ENCODE data around the gene DENND5B. TPM values are rescaled to one million over a fixed set of nuclear protein-coding genes. Genes with fewer than 3 reads are reported as not detected.

DENND5B gene
- total and polyA plus RNA-seq, 10 of the 15 experiments (the other 5 are each of a cell fraction or from before 2014, with no cell fraction given), result 0.39 to 32.5 (median 20.6) TPM

- TF ChIP-seq ZNF207 (IDR thresholded peaks at IDR 0.05; ENCODE audit: borderline replicate concordance), result no peak
- no peak for TF ChIP-seq RAD51 (IDR thresholded peaks at IDR 0.05)
- no peak for TF ChIP-seq ZBTB40 (IDR thresholded peaks at IDR 0.05; ENCODE audit: borderline replicate concordance)
- TF ChIP-seq TBL1XR1 (IDR thresholded peaks at IDR 0.05; ENCODE audit: low read depth, low read length), result no peak
Measured at GRCh38 chr12:31444736-31445135, 146.2 kb downstream of the DENND5B start (continued).

GRCh38 chr12:31440586-31440985 lies 150.3 kb downstream of the DENND5B start:
- ChIA-PET RAD21 (ENCODE audit: unreplicated experiment) (no interaction called here), POLR2A (no interaction called here), SMC1A (ENCODE audit: uncharacterized antibody, unreplicated experiment) (interaction anchor here (1.4 kb wide), 1 partner anchor 16 kb away, joined by 3 read pairs; no protein-coding TSS in a partner anchor), CTCF (no interaction called here)
- H3K4me3 ChIP-seq, result no peak overlapping the region
- no peaks in the 10 kb centered on the region for H3K4me1 ChIP-seq (ENCODE audit: control insufficient read depth, insufficient read depth, low read length)
- no peaks in the 10 kb centered on the region for H3K9me3 ChIP-seq (replicated peaks; ENCODE audit: control insufficient read depth, insufficient read depth, low read length)
- no peaks in the 10 kb centered on the region for H3K79me2 ChIP-seq (ENCODE audit: control insufficient read depth, insufficient read depth, low read length)
- no peak overlapping the region for H3K9ac ChIP-seq (ENCODE audit: control insufficient read depth, insufficient read depth, low read length)
- intact Hi-C loops (cut with micrococcal nuclease; ENCODE audit: unreplicated experiment) (no loop called here), in situ Hi-C loops (cut with MboI) (no loop called here)
- no peak overlapping the region for H3K27ac ChIP-seq (ENCODE audit: control insufficient read depth, insufficient read depth)
- no peak for DNase-seq (ENCODE audit: low read depth, low spot score)
- H2AFZ ChIP-seq (ENCODE audit: control insufficient read depth, low read depth, low read length), result no peak overlapping the region
- no peak for FAIRE-seq
- H3K36me3 ChIP-seq (ENCODE audit: control insufficient read depth in 2 of 2, insufficient read depth in 2 of 2, low read length in 1 of 2), result no peaks in the 10 kb centered on the region; a peak in 1 of 4 replicates
- no peaks in the 10 kb centered on the region for H4K20me1 ChIP-seq (ENCODE audit: control insufficient read depth, insufficient read depth)
- H3K4me2 ChIP-seq (ENCODE audit: control insufficient read depth, insufficient read depth), result no peak overlapping the region
- WGBS (ENCODE audit: insufficient coverage, insufficient replicate concordance, low lambda C conversion rate, missing lambda C conversion rate), result 59% methylated on average over 4 of the region's 4 CpGs
- no peak for ATAC-seq
- H3K27me3 ChIP-seq (replicated peaks in 1 of 2; ENCODE audit: control insufficient read depth in 2 of 2, insufficient read depth in 2 of 2, low read length in 1 of 2), result no peaks in the 10 kb centered on the region
- BruUV-seq (replicated peaks), result no TSS peak
- TF ChIP-seq LARP7 (IDR thresholded peaks at IDR 0.05) (no peak), NFIC (IDR thresholded peaks at IDR 0.05; ENCODE audit: low read depth, low read length) (no peak), ZBTB4 (CRISPR knock-in tag; IDR thresholded peaks at IDR 0.05) (no peak), ZBTB40 (IDR thresholded peaks at IDR 0.05; ENCODE audit: borderline replicate concordance) (no peak), NKRF (conservative IDR thresholded peaks at IDR 0.05) (no peak), CREM (IDR thresholded peaks at IDR 0.05; ENCODE audit: low read depth) (no peak)

Measured in GM12878 (cell line).